HG03521 (cell line): ENCODE measurements around the gene TMEM191B.
"Not testable (repeated sequence)": the region's sequence is repeated elsewhere in the genome, so short reads cannot be mapped to it uniquely, and the experiment has no call there.

Experiments used
- ATAC-seq: cut with Tn5 transposase; IDR thresholded peaks from one replicate; pipeline ENCODE4 v1.9.1; 2021; ENCODE audit warnings: mild to moderate bottlenecking, moderate library complexity; ENCODE audit not compliant: unreplicated experiment

The TMEM191B gene

GRCh38 chr22:18527752-18528596 lies at the start of gene TMEM191B:
TMEM191B (plus strand) TSS chr22:18527802; CDS start chr22:18527981, 179 bp downstream.
- ATAC-seq, result not testable (repeated sequence)

GRCh38 chr22:18496227-18496626 lies 31.4 kb upstream of the TMEM191B start:
- not testable (repeated sequence) for ATAC-seq

DNA sequence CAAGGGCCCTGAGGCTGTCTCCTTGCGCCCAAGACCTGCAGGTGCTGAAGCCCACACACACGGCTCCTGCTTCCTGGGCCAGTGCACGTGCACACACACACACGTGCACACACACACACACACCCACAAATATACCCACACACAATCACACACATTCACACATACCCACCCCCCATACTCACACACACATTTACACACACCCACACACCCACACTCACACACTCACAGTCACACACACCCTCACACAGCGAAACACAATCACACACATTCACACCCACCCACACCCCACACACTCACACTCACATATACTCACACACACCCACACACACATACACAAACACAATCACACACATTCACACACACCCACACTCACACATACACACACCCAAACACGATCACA lies 16.3 kb upstream of the TMEM191B start:
- not testable (repeated sequence) for ATAC-seq

DNA sequence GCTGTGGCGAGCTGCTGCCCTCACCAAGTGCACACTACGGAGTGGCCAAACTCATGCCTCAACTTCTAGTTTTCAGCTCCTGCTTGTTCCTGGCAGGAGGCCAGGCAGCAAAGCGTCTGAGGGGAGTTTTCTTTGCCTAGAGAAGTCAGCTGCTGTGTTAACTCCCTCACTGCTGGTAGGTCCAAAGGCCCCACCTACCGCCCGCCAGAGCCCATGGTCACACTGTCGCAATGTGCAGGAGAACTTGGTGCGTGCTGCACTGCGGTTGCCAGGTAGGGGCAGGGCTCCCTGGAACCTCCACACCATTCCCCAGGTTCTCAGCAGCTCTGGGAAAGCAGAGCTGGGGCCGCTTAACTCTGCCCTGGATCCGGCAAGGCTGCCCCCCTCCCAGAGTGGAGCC lies 15.2 kb upstream of the TMEM191B start:
- not testable (repeated sequence) for ATAC-seq

DNA sequence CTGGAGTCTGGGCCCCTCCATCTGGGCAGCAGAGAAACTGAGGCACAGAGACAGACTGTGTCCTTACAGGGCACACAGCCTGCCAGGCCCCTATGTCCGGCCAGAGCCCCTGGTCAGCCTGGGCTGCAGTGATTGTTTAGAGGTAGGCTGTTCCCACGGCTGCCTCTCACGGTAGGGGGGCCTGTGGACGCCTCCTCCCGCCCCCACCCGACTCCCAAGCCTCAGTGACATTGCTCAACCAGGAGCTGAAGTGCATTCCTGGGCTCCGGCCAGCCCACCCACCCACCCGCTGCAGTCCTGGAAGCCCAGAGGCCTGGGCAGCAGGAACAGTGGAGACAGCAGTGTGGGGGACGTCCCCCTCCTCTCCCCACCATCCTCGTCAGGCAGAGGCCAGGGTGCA lies 14.1 kb upstream of the TMEM191B start:
- not testable (repeated sequence) for ATAC-seq

DNA sequence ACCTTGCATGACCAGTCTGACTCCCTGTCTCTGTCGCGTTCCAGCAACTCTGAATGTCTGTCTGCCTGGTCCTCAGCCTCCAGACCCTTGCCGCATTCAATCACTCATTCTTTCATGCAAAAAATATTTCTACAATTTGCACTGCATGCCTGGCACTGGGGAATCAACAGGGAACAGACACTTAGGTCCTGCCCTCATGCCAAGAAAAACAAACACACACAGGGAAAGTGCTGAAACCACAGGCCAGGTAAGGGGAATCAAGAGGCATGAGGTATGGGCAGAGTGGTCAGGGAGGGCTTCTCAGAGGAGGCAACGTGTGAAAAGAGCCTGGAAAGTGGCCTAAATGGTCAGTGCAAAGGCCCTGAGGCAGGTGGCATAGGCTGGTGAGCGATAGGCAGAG lies 9.5 kb upstream of the TMEM191B start, which contains the start of gene GGTLC3:
Gene GGTLC3, minus strand, starts transcription at position 101 of the 400 bp plus-strand sequence. CDS start 264 bp downstream, outside the sequence.
- not testable (repeated sequence) for ATAC-seq

- not testable (repeated sequence) for ATAC-seq
These were observed 4.8 kb upstream of the TMEM191B start for GRCh38 chr22:18522762-18523161.

GRCh38 chr22:18523328-18523727 lies 4.3 kb upstream of the TMEM191B start:
- ATAC-seq, result not testable (repeated sequence)

GRCh38 chr22:18528597-18529415 lies 1.2 kb downstream of the TMEM191B start:
- peak; percentile 75 for ATAC-seq

- ATAC-seq, result peak; percentile 9
These were observed 2.0 kb downstream of the TMEM191B start for GRCh38 chr22:18529416-18530145.

DNA sequence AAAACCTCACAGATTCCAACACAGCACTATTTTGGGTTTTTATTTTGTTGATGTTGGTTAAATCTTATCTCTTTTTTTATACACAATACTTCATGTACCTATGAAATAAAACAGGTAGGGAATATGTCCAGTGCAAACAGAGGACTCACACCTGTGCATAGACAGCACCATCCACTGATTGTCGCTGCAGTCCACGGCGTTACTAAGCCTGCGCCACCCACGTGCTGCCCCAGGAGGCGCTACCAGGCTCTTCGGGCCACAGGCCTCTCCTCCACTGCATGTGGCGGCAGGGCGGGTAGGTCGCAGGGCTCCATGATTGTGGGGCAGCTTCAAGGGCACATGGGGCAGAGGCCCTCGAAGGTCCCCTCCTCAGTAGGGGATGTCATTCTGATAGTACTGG lies 6.0 kb downstream of the TMEM191B start:
- ATAC-seq, result not testable (repeated sequence)

DNA sequence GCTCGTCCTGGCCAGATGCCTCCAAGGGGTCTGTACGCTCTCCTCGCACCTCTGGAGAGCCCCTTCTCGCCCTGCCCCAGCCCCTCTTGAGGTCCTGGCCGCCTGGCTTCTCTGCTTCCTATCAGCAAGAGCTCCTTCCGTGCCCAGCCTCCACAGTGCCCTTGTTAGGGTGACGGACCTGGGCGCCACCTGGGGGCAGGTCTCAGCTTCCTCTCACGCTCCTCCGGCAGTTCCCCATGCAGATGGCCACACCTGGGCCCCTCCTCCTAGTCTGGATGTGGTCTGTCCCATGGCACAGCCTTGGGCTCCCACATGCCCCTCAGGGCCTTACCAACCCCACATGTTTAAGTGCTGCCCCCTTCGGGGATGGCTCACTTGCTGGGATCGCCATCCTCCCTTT lies 6.7 kb downstream of the TMEM191B start:
- ATAC-seq, result not testable (repeated sequence)

GRCh38 chr22:18539994-18540393 lies 12.4 kb downstream of the TMEM191B start:
- ATAC-seq, result not testable (repeated sequence)

GRCh38 chr22:18543400-18543799 lies 15.8 kb downstream of the TMEM191B start:
- not testable (repeated sequence) for ATAC-seq

DNA sequence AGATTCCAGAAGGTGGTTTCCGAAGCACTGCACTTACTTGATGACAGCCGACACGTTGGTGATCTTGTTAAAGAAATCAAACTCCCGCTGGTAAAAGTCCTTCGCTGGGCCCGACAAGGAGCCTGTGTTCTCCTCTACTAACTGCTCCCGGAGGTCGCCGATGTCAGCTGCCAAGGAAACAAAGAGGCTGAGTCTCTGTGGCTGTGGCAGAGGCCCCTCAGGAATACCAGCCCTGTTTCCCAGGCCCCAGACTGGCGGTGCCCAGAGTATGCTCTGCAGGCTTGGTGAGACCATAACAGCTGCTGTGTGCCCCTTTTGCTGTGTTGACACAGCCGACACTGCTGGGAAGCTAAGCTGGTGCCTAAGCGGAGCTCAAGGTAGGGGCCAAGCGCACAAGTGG lies 17.0 kb downstream of the TMEM191B start:
- not testable (repeated sequence) for ATAC-seq

- not testable (repeated sequence) for ATAC-seq
These were observed 22.0 kb downstream of the TMEM191B start for GRCh38 chr22:18549458-18550179.

DNA sequence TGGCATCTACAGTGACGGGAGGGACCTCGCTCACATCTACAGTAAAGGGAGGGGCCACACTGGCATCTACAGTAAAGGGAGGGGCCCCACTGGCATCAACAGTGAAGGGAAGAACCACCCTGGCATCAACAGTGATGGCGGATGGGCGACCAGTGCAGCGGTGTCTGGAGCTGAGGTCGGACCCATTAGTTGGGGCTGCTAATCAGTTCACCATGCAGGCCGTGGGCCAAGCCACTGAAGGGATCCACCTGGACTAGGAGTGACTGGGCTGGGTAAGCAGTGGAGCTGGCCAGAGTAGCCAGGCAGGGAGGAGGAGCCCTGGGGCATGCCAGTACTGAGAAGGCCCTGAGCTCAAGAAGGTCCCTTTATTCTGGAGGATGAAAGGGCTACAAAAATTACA lies 23.4 kb downstream of the TMEM191B start:
- not testable (repeated sequence) for ATAC-seq

- not testable (repeated sequence) for ATAC-seq
These were observed 25.4 kb downstream of the TMEM191B start for GRCh38 chr22:18552839-18553597.
